Coronary artery (tissue), 2 donors: ENCODE measurements around the gene TNIP1.

Experiments used
- DNase-seq: peaks from one replicate; pipeline ENCODE4 v3.0.0-alpha.2; 2017; ENCODE audit warnings: low spot score
- H3K27ac ChIP-seq, 2 donors: fragments of 200-600 bp; sonication (generic); one replicate each; pipeline ENCODE4 v1.5.1; 2016 to 2019
- H3K4me3 ChIP-seq: fragments of 200-600 bp; sonication (generic); 2 replicates; pipeline ENCODE4 v1.5.1; 2016; ENCODE audit warnings: mild to moderate bottlenecking, moderate library complexity
- TF ChIP-seq, protein P1 (sequence below): fragments of 200-600 bp; sonication (generic); IDR thresholded peaks from one replicate; pipeline ENCODE4 v1.5.1; 2019; ENCODE audit warnings: antibody characterized with exemption

TNIP1 gene

DNA sequence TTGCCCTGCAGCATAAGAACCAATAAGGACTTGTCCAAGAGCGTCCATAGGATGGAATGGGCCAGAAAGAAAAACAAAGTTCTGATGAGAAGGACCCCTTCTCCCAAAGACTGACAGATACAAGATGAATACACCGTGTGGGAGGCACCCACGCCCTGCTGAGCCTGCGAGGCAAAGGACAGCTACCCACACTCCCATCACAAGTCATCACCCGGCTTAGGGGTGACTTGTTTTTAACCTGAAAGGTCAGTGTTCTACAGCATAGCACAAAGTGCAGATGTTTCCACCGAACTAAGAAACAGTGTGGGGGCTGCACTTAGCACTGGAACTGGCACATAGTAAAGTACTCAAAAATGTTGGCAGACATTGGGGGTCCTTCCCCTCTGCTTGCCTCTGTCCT lies 13.9 kb downstream of the TNIP1 start:
- no peak for DNase-seq
- Histone ChIP-seq H3K27ac (no peak overlapping the region), H3K4me3 (no peak overlapping the region)
- TF ChIP-seq, protein P1, sequence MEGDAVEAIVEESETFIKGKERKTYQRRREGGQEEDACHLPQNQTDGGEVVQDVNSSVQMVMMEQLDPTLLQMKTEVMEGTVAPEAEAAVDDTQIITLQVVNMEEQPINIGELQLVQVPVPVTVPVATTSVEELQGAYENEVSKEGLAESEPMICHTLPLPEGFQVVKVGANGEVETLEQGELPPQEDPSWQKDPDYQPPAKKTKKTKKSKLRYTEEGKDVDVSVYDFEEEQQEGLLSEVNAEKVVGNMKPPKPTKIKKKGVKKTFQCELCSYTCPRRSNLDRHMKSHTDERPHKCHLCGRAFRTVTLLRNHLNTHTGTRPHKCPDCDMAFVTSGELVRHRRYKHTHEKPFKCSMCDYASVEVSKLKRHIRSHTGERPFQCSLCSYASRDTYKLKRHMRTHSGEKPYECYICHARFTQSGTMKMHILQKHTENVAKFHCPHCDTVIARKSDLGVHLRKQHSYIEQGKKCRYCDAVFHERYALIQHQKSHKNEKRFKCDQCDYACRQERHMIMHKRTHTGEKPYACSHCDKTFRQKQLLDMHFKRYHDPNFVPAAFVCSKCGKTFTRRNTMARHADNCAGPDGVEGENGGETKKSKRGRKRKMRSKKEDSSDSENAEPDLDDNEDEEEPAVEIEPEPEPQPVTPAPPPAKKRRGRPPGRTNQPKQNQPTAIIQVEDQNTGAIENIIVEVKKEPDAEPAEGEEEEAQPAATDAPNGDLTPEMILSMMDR, result no peak

DNA sequence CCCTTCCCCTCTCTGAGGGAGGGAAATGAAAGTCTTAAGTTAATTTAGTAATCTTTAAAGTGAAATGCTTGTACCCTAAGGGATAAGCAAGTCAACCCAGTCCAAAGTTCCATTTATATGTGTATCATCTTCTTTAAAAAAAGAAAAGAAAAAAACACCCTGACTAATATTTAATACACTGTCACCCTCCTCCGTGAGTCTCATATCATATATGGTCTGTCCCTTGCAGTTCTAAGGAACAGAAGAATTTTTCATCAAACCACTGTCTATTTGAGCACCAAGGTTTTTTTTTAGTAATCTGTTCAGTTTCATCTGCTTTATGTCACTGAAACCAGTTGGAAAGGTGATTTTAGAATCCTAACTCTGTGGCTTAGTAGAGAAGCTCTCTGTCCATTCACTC lies 15.2 kb downstream of the TNIP1 start:
- no peak overlapping the region for H3K4me3 ChIP-seq
- TF ChIP-seq, protein P1, result no peak
- H3K27ac ChIP-seq, result no peak overlapping the region
- DNase-seq, result no peak

DNA sequence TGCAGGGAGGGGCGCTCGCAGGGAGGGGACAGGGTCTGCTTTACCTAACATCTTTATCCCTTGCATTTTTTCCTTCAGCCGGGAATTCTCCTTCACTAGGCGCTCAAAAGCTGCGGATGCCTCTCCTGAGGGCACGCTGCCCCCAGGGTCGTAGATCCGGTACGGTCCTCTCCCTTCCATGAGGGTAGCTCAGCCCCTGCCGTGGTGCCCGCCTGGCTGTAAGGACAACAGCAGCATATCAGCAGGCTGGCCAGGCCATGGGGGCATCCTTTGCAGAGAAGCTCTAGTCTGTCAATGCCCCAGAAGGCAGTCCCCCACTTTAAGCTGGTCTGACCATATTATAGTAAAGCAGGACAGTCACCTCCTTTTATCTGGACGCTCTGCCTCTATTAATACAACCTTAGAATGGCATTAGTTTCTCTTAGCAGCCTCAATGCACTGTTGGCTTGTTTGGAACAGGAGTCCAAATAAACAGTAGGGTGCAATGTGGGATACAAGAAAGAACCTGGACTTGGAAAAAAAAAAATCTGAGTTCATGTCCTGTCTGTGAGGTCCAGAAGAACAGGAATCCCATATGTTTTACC lies 15.8 kb downstream of the TNIP1 start:
- no peak overlapping the region for H3K27ac ChIP-seq
- H3K4me3 ChIP-seq, result no peak overlapping the region
- DNase-seq, result no peak
- TF ChIP-seq, protein P1, result no peak

DNA sequence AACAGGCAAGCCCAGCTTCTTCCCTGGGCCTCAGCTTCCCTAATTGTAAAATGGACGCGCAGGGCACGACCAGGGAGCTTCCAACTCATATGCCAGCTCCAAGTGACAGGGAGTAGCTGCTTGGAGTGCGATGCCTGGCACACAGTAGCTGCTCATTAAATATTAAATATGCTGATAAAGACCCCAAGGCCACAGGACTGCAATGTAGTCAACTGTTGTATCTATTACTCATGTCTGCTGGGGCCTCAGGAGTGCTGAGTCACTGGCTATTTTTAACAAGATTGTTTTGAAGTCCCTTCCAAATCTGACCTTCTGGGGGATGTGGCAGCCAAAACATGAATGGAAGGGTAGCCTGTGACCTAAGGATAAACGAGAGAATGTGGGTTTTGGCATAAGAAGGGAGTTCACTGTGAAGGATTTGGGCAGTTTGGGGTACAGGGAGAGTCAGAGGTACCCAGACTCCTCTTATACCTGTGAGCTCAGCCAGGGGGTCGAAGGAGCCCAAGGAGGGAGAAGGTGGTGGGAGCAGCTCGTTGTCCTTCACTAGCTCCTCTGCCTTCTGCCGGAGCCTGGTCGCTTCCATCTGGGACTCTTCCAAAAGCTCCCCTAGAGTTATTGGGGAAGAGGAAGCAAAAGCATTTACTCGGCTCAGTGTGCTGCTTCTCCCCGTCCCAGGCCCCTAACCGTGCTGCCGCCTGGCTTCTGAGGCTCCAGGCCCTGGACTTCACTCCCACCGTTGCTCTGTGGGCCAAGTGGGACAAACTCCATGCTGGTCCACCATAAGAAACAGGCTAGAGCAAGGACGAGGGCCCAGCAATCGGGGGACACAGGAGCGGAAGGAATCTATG lies 17.5 kb downstream of the TNIP1 start:
- no peak for DNase-seq
- peak overlapping the region; percentile 63 to 86 for H3K27ac ChIP-seq
- H3K4me3 ChIP-seq, result peak overlapping the region; percentile 47
- TF ChIP-seq, protein P1, result no peak

DNA sequence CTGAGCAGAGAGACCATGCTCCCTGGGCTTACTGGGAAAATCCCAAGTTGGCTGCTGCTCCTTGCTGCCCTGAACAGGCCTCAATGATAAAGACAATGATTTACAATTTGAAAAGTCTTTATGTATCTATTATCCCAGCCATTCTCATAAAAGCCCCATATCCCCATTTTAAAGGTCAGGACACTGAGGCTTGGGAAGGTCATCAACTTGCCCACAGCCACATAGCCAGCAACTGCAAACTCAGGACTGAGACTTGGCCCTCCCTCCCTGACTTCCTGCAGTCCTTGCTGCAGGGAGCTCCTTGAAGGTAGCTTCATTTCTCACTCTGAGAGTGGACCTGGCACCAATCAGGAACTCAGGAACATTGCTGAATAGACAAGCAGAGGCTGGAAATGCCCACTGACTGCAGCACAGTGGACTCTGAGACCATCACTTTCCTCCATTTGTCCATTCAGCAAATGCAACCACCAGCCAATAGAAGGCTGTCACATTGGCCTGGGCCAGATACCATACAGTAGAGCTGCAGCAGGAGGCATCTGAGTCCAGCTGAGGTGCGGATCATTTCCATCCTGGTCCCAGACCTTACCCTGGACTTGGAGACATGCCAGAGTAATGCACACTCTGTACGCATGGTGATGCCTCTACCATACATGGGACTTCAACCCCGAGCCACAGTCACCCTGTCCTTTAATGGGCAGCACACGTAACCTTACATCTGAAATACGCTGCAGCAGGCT lies 18.3 kb downstream of the TNIP1 start:
- Histone ChIP-seq H3K4me3 (peak overlapping the region; percentile 47), H3K27ac (peak overlapping the region; percentile 63 to 86)
- no peak for DNase-seq
- TF ChIP-seq, protein P1, result no peak

DNA sequence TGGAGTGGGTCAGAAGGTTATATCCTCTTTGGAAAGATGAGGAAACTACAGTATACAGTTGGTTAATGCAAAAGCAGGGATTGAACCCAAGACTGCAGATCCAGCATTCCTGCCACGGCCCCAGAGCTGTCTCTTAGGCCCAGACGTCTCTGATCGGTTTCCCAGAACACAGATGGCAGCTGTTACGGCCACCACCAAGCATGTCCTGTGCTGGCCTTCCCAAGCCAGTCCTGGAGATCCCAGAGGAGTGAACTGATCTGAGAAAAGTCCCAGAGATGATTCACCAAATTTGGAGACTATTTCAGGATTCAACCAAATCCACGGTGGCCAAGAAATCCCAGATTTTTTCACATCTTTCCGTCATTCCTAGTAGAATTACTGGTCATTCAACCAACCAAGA lies 20.1 kb downstream of the TNIP1 start:
- DNase-seq, result no peak
- Histone ChIP-seq H3K4me3 (no peak overlapping the region), H3K27ac (peak overlapping the region; percentile 39 to 52)
- TF ChIP-seq, protein P1, result no peak
